GM23338 (cell line): Measurements from ENCODE around the gene UBE2G2. TPM values are rescaled to one million over a fixed set of nuclear protein-coding genes. Genes with fewer than 3 reads are reported as not detected.

ENCODE experiments used
- CREB1 ChIP-seq: fragments of 250-450 bp; sonication (Bioruptor Pico); IDR thresholded peaks from 2 replicates; pipeline ENCODE4 v1.5.0; 2020; ENCODE audit warnings: low read depth, mild to moderate bottlenecking, moderate library complexity
- NANOG ChIP-seq: IDR thresholded peaks from 2 replicates; pipeline ENCODE4 v1.6.1; 2016; ENCODE audit warnings: antibody characterized with exemption, borderline replicate concordance
- ZNF114 ChIP-seq: fragments of 250-450 bp; sonication (Bioruptor Pico); IDR thresholded peaks from 2 replicates; pipeline ENCODE4 v1.5.0; 2020; ENCODE audit warnings: mild to moderate bottlenecking, moderate library complexity
- polyA plus RNA-seq: library from polyadenylated mRNA; unstranded; fragments of >200 nt; fragmentation: Nextera tagmentation; extraction: Ambion mirVana; gene quantifications from 2 replicates; pipeline ENCODE4 v1.2.1, GENCODE V29; 2016
- total RNA-seq: library from RNA; depleted of rRNA; stranded (reverse); fragments of >200 nt; shearing (Covaris generic); gene quantifications from 2 replicates; pipeline ENCODE4 v1.2.3, GENCODE V29; 2014
- TF ChIP-seq, protein P1 (sequence below): fragments of 250-450 bp; sonication (Bioruptor Pico); IDR thresholded peaks from 2 replicates; pipeline ENCODE4 v1.5.0; 2020; ENCODE audit warnings: mild to moderate bottlenecking, moderate library complexity
- TF ChIP-seq, protein P2 (sequence below): IDR thresholded peaks from one replicate; pipeline ENCODE4 v1.6.1; 2018; ENCODE audit warnings: antibody characterized with exemption; ENCODE audit not compliant: unreplicated experiment

The UBE2G2 gene
- total and polyA plus RNA-seq, 2 experiments from 2014 or later, result 66.4 to 100 TPM

GRCh38 chr21:44750675-44751025 is 51.0 kb downstream of the UBE2G2 start (continued):
- TF ChIP-seq, protein P1, sequence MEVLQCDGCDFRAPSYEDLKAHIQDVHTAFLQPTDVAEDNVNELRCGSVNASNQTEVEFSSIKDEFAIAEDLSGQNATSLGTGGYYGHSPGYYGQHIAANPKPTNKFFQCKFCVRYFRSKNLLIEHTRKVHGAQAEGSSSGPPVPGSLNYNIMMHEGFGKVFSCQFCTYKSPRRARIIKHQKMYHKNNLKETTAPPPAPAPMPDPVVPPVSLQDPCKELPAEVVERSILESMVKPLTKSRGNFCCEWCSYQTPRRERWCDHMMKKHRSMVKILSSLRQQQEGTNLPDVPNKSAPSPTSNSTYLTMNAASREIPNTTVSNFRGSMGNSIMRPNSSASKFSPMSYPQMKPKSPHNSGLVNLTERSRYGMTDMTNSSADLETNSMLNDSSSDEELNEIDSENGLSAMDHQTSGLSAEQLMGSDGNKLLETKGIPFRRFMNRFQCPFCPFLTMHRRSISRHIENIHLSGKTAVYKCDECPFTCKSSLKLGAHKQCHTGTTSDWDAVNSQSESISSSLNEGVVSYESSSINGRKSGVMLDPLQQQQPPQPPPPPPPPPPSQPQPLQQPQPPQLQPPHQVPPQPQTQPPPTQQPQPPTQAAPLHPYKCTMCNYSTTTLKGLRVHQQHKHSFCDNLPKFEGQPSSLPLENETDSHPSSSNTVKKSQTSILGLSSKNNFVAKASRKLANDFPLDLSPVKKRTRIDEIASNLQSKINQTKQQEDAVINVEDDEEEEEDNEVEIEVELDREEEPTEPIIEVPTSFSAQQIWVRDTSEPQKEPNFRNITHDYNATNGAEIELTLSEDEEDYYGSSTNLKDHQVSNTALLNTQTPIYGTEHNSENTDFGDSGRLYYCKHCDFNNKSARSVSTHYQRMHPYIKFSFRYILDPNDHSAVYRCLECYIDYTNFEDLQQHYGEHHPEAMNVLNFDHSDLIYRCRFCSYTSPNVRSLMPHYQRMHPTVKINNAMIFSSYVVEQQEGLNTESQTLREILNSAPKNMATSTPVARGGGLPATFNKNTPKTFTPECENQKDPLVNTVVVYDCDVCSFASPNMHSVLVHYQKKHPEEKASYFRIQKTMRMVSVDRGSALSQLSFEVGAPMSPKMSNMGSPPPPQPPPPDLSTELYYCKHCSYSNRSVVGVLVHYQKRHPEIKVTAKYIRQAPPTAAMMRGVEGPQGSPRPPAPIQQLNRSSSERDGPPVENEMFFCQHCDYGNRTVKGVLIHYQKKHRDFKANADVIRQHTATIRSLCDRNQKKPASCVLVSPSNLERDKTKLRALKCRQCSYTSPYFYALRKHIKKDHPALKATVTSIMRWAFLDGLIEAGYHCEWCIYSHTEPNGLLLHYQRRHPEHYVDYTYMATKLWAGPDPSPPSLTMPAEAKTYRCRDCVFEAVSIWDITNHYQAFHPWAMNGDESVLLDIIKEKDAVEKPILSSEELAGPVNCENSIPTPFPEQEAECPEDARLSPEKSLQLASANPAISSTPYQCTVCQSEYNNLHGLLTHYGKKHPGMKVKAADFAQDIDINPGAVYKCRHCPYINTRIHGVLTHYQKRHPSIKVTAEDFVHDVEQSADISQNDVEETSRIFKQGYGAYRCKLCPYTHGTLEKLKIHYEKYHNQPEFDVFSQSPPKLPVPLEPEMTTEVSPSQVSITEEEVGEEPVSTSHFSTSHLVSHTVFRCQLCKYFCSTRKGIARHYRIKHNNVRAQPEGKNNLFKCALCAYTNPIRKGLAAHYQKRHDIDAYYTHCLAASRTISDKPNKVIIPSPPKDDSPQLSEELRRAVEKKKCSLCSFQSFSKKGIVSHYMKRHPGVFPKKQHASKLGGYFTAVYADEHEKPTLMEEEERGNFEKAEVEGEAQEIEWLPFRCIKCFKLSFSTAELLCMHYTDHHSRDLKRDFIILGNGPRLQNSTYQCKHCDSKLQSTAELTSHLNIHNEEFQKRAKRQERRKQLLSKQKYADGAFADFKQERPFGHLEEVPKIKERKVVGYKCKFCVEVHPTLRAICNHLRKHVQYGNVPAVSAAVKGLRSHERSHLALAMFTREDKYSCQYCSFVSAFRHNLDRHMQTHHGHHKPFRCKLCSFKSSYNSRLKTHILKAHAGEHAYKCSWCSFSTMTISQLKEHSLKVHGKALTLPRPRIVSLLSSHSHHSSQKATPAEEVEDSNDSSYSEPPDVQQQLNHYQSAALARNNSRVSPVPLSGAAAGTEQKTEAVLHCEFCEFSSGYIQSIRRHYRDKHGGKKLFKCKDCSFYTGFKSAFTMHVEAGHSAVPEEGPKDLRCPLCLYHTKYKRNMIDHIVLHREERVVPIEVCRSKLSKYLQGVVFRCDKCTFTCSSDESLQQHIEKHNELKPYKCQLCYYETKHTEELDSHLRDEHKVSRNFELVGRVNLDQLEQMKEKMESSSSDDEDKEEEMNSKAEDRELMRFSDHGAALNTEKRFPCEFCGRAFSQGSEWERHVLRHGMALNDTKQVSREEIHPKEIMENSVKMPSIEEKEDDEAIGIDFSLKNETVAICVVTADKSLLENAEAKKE (CRISPR knock-in tag), result no peak
- TF ChIP-seq ZNF114 (CRISPR knock-in tag), result no peak
- TF ChIP-seq CREB1 (CRISPR knock-in tag), result no peak
- no peak for TF ChIP-seq NANOG
- TF ChIP-seq, protein P2, sequence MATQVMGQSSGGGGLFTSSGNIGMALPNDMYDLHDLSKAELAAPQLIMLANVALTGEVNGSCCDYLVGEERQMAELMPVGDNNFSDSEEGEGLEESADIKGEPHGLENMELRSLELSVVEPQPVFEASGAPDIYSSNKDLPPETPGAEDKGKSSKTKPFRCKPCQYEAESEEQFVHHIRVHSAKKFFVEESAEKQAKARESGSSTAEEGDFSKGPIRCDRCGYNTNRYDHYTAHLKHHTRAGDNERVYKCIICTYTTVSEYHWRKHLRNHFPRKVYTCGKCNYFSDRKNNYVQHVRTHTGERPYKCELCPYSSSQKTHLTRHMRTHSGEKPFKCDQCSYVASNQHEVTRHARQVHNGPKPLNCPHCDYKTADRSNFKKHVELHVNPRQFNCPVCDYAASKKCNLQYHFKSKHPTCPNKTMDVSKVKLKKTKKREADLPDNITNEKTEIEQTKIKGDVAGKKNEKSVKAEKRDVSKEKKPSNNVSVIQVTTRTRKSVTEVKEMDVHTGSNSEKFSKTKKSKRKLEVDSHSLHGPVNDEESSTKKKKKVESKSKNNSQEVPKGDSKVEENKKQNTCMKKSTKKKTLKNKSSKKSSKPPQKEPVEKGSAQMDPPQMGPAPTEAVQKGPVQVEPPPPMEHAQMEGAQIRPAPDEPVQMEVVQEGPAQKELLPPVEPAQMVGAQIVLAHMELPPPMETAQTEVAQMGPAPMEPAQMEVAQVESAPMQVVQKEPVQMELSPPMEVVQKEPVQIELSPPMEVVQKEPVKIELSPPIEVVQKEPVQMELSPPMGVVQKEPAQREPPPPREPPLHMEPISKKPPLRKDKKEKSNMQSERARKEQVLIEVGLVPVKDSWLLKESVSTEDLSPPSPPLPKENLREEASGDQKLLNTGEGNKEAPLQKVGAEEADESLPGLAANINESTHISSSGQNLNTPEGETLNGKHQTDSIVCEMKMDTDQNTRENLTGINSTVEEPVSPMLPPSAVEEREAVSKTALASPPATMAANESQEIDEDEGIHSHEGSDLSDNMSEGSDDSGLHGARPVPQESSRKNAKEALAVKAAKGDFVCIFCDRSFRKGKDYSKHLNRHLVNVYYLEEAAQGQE, result no peak
